ENCODE results near the gene RNU7-1.

RNU7-1 gene

DNA sequence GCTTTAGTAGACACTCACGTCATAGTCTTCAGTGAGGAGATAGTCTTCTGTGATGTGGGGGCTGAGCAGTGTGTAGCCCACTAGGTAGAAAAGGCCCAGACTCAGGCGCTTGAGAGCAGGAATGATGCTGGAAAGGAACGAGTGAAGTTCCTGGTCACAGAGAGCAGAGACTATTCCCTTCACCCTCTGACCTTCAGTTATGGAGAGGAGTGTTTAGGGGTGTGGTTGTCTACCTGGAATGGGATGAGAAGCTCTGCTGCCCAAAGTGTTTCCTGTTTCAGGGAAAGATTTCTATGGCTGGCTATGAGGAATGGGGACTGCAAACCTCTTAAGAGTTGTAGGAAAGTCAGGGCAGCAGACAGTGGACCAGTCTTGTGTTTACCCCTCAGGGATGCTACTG, 35.8 kb downstream of the RNU7-1 start:
- peaks cover 74% of the 10 kb centered on the region for H3K36me3 ChIP-seq
- DNase-seq, result no peak
- H3K4me3 ChIP-seq (ENCODE audit: low read depth, low read length), result no peak overlapping the region
- H3K9me3 ChIP-seq, result no peaks in the 10 kb centered on the region
- TF ChIP-seq, protein P1, sequence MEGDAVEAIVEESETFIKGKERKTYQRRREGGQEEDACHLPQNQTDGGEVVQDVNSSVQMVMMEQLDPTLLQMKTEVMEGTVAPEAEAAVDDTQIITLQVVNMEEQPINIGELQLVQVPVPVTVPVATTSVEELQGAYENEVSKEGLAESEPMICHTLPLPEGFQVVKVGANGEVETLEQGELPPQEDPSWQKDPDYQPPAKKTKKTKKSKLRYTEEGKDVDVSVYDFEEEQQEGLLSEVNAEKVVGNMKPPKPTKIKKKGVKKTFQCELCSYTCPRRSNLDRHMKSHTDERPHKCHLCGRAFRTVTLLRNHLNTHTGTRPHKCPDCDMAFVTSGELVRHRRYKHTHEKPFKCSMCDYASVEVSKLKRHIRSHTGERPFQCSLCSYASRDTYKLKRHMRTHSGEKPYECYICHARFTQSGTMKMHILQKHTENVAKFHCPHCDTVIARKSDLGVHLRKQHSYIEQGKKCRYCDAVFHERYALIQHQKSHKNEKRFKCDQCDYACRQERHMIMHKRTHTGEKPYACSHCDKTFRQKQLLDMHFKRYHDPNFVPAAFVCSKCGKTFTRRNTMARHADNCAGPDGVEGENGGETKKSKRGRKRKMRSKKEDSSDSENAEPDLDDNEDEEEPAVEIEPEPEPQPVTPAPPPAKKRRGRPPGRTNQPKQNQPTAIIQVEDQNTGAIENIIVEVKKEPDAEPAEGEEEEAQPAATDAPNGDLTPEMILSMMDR (IDR thresholded peaks at IDR 0.05; ENCODE audit: low read depth, low read length), result no peak
- no peaks in the 10 kb centered on the region for H3K27me3 ChIP-seq
- no peaks in the 10 kb centered on the region for H3K4me1 ChIP-seq

GRCh38 chr12:6980075-6980474, 36.5 kb downstream of the RNU7-1 start:
- TF ChIP-seq, protein P1 (IDR thresholded peaks at IDR 0.05; ENCODE audit: low read depth, low read length), result no peak
- Histone ChIP-seq H3K9me3 (no peaks in the 10 kb centered on the region), H3K27me3 (no peaks in the 10 kb centered on the region), H3K4me1 (no peaks in the 10 kb centered on the region), H3K4me3 (ENCODE audit: low read depth, low read length) (no peak overlapping the region), H3K36me3 (peaks cover 71% of the 10 kb centered on the region)
- no peak for DNase-seq

GRCh38 chr12:6980740-6981139, 37.1 kb downstream of the RNU7-1 start:
- Histone ChIP-seq H3K4me3 (ENCODE audit: low read depth, low read length) (no peak overlapping the region), H3K4me1 (no peaks in the 10 kb centered on the region), H3K27me3 (no peaks in the 10 kb centered on the region), H3K9me3 (no peaks in the 10 kb centered on the region), H3K36me3 (peaks cover 64% of the 10 kb centered on the region)
- TF ChIP-seq, protein P1 (IDR thresholded peaks at IDR 0.05; ENCODE audit: low read depth, low read length), result no peak
- no peak for DNase-seq

DNA sequence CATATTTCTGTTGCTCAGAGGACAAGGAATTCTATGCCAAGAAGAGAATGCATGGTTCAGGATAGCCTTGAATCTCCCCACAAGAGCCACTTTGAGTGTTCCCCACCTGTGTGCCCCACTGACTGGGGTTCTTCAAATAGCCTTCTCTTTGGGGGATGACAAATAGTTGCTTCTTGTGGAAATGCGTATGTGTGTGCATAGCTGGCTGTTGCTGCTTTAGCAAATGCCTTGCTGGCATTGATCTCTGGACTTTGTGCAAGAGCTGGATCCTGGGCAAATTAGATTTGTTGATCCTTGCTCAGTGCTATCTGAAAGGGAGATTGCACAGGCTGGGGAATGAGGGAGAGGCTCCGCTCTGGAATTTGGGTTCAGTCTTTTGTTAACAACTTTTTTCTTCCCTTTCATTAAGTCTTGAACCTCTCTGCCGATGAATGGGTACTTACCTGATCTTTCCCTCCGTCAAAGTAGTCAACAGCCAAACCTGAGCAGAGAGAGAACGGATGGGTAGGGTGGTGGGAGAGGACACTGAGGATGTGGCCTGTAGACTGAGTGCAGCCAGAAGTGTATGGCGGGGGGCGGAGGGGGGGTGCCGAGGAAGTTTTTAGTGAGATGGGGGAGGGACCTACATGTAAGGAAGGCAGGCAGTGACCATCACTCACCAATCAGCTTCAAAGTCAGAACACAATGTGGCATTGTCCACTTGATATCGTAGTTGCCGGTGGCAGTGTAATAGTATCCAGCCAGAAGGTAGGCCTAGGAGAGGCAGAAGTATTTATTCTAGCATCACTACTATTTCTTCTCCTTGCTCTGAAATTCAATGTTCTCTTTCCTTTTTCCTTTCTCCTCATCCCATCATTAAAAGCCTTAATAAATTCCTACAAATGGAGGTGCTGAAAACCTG, 37.8 kb downstream of the RNU7-1 start:
- Histone ChIP-seq H3K4me3 (ENCODE audit: low read depth, low read length) (no peak overlapping the region), H3K9me3 (no peaks in the 10 kb centered on the region), H3K4me1 (no peaks in the 10 kb centered on the region), H3K36me3 (peaks cover 61% of the 10 kb centered on the region), H3K27me3 (no peaks in the 10 kb centered on the region)
- TF ChIP-seq, protein P1 (IDR thresholded peaks at IDR 0.05; ENCODE audit: low read depth, low read length), result no peak
- DNase-seq, result no peak

- no peak overlapping the region for H3K4me3 ChIP-seq (ENCODE audit: low read depth, low read length)
- DNase-seq, result no peak
- H3K27me3 ChIP-seq, result no peaks in the 10 kb centered on the region
- H3K9me3 ChIP-seq, result no peaks in the 10 kb centered on the region
- peaks cover 49% of the 10 kb centered on the region for H3K36me3 ChIP-seq
- H3K4me1 ChIP-seq, result no peaks in the 10 kb centered on the region
- TF ChIP-seq, protein P1 (IDR thresholded peaks at IDR 0.05; ENCODE audit: low read depth, low read length), result no peak
These were observed 38.9 kb downstream of the RNU7-1 start for GRCh38 chr12:6982532-6982931.

DNA sequence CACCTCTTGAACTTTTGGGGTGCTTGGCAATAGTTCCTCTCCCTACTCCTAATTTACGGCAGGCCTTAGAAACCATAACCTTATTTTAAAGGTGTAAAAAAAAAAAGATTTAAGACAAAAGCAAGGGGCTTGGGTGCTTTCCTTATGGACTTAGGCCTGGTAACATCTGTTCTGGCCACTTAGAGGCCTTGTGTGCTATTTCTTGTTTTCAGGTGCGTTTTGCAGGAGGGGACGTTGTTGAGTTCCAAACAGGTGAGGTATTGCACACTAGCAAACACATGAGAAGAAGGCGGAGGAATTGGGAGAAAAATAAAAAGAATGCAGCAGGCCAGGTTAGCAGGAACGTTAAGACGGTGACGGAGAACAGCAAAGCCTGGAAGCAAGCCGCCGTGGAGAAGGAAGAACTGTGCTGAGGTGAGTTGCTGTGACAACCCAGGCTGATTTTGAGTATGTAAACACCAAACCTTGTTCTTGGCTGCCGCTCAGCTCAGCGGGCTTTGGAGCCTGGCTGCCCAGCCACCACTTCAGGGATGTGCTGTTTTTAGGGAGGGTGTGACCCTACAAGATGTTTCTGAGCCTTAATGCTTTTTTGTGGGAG, 44.4 kb downstream of the RNU7-1 start:
- DNase-seq, result no peak
- Histone ChIP-seq H3K4me1 (no peaks in the 10 kb centered on the region), H3K27me3 (no peaks in the 10 kb centered on the region), H3K36me3 (peaks cover 23% of the 10 kb centered on the region), H3K4me3 (ENCODE audit: low read depth, low read length) (no peak overlapping the region), H3K9me3 (no peaks in the 10 kb centered on the region)
- TF ChIP-seq, protein P1 (IDR thresholded peaks at IDR 0.05; ENCODE audit: low read depth, low read length), result no peak

Data from BE2C (cell line).